HepG2 (cell line): Measurements from ENCODE around the gene WDR41. TPM values are rescaled to one million over a fixed set of nuclear protein-coding genes. Genes with fewer than 3 reads are reported as not detected.

Experiments
- ATAC-seq: fragments of 200-7000 bp; cut with Tn5 transposase; 3 replicates; pipeline ENCODE4 v1.9.1; 2020; ENCODE audit warnings: mild to moderate bottlenecking, moderate library complexity
- BruUV-seq: library from RNA; stranded (reverse); fragments of 400-500 nt; replicated peaks from 2 replicates; lab custom pipeline; 2021; lab: Mats Ljungman, UMichigan
- CTCF ChIA-PET: fragments of 300-600 bp; formaldehyde crosslinking; extraction: SDS; loops from one replicate; lab custom pipeline; 2021; ENCODE audit warnings: low total read pairs, inconsistent platforms, low intra/inter-chr PET ratio; lab: Yijun Ruan, JAX
- POLR2A ChIA-PET: fragments of 350-600 bp; sonication (Branson Sonifier 250); formaldehyde crosslinking; loops from one replicate; lab custom pipeline; 2020; ENCODE audit warnings: antibody characterized with exemption, inconsistent platforms; lab: Yijun Ruan, JAX
- DNase-seq: peaks from one replicate; pipeline ENCODE4 v3.0.0-alpha.2; 2015; ENCODE audit warnings: low spot score
- FAIRE-seq: peaks from 3 replicates; lab custom pipeline; 2011; peaks lifted over from hg19 to GRCh38; lab: Jason Lieb, UNC
- H2AFZ ChIP-seq: one replicate; pipeline ENCODE4 v1.6.1; 2011; ENCODE audit warnings: low read length, inconsistent platforms
- H3K27ac ChIP-seq: fragments of 300-600 bp; 3 replicates; pipeline ENCODE4 v1.8.0; 2011; ENCODE audit warnings: mixed run types, mild to moderate bottlenecking, mixed read lengths, low read length, inconsistent platforms; ENCODE audit not compliant: insufficient read depth; ENCODE audit errors: extremely low read length
- H3K27me3 ChIP-seq, 2 experiments: fragments of 200-600 bp in 1 of 2; 2 replicates in 1 of 2; 3 replicates in 1 of 2; pipeline versions ENCODE4 v1.6.0 to v1.8.0; 2011; ENCODE audit warnings: low read length in 2 of 2, mild to moderate bottlenecking in 2 of 2, moderate library complexity in 2 of 2, inconsistent platforms in 1 of 2; ENCODE audit not compliant: insufficient read depth in 2 of 2, control insufficient read depth in 1 of 2
- H3K36me3 ChIP-seq, 2 experiments: fragments of 200-600 bp in 1 of 2; replicated peaks in 1 of 2; 2 replicates in 1 of 2; 3 replicates in 1 of 2; pipeline versions ENCODE4 v1.5.1 to v1.8.0; 2011; ENCODE audit warnings: low read length in 2 of 2, inconsistent platforms in 1 of 2; ENCODE audit not compliant: insufficient read depth in 2 of 2, control insufficient read depth in 1 of 2
- H3K4me1 ChIP-seq: 2 replicates; pipeline ENCODE4 v1.5.1; 2012; ENCODE audit warnings: low read length, inconsistent platforms; ENCODE audit not compliant: insufficient read depth
- H3K4me2 ChIP-seq: 2 replicates; pipeline ENCODE4 v1.6.0; 2011; ENCODE audit warnings: low read depth, low read length, inconsistent platforms
- H3K4me3 ChIP-seq, 3 experiments: fragments of 200-600 bp in 1 of 3; sonication (generic), shearing (Covaris generic) in 1 of 3; replicated peaks in 1 of 3; 2 replicates each; pipeline ENCODE4 v1.5.1; 2011 to 2016; ENCODE audit warnings: low read length in 3 of 3, inconsistent platforms in 2 of 3, low read depth in 2 of 3, mild to moderate bottlenecking in 2 of 3, control low read depth in 1 of 3, mixed read lengths in 1 of 3; ENCODE audit not compliant: insufficient read depth in 1 of 3
- H3K79me2 ChIP-seq: one replicate; pipeline ENCODE4 v1.6.1; 2011; ENCODE audit warnings: low read length, inconsistent platforms; ENCODE audit not compliant: insufficient read depth
- H3K9ac ChIP-seq: 2 replicates; pipeline ENCODE4 v1.6.0; 2011; ENCODE audit warnings: mild to moderate bottlenecking, low read depth, low read length, inconsistent platforms; ENCODE audit not compliant: insufficient read depth
- H3K9me3 ChIP-seq: 2 replicates; pipeline ENCODE4 v1.5.1; 2012; ENCODE audit warnings: mild to moderate bottlenecking, low read length
- H4K20me1 ChIP-seq: 2 replicates; pipeline ENCODE4 v1.6.0; 2011; ENCODE audit warnings: inconsistent platforms, mild to moderate bottlenecking, low read length, moderate library complexity; ENCODE audit not compliant: insufficient read depth
- AGO2 ChIP-seq: fragments of 200-400 bp; formaldehyde crosslinking; optimal IDR thresholded peaks from 2 replicates; pipeline ENCODE3; 2017; ENCODE audit warnings: mild to moderate bottlenecking, low read depth, low read length, moderate library complexity
- CBX1 ChIP-seq: IDR thresholded peaks from one replicate; pipeline ENCODE4 v1.6.1; 2016; ENCODE audit warnings: antibody characterized with exemption, low read depth
- KDM1A ChIP-seq: IDR thresholded peaks from 2 replicates; pipeline ENCODE4 v1.6.1; 2016; ENCODE audit warnings: missing compliant biosample characterization
- KDM5B ChIP-seq: sonication (generic); formaldehyde crosslinking; IDR thresholded peaks from 2 replicates; pipeline ENCODE4 v1.4.0; 2020; ENCODE audit warnings: missing genetic modification reagents, mild to moderate bottlenecking, borderline replicate concordance
- MIER3 ChIP-seq: IDR thresholded peaks from 2 replicates; pipeline ENCODE4 v1.6.1; 2016; ENCODE audit warnings: missing compliant biosample characterization, borderline replicate concordance
- TBX2 ChIP-seq: sonication (generic); formaldehyde crosslinking; IDR thresholded peaks from 2 replicates; pipeline ENCODE4 v1.5.0; 2020; ENCODE audit warnings: missing genetic modification reagents, mild to moderate bottlenecking, borderline replicate concordance
- ZFY ChIP-seq: sonication (generic); formaldehyde crosslinking; IDR thresholded peaks from 2 replicates; pipeline ENCODE4 v1.4.0; 2020; ENCODE audit warnings: missing genetic modification reagents
- ZIK1 ChIP-seq: sonication (generic); formaldehyde crosslinking; IDR thresholded peaks from 2 replicates; pipeline ENCODE4 v1.5.0; 2020; ENCODE audit warnings: mild to moderate bottlenecking, low read depth, missing genetic modification reagents, borderline replicate concordance
- ZNF274 ChIP-seq: sonication (generic); formaldehyde crosslinking; IDR thresholded peaks from 2 replicates; pipeline ENCODE4 v1.5.1; 2020; ENCODE audit warnings: mild to moderate bottlenecking, missing genetic modification reagents
- ZNF30 ChIP-seq: sonication (generic); formaldehyde crosslinking; IDR thresholded peaks from 2 replicates; pipeline ENCODE4 v1.5.0; 2020; ENCODE audit warnings: mild to moderate bottlenecking, missing genetic modification reagents
- ZNF343 ChIP-seq: sonication (generic); formaldehyde crosslinking; IDR thresholded peaks from 2 replicates; pipeline ENCODE4 v1.4.0; 2020; ENCODE audit warnings: mild to moderate bottlenecking, missing genetic modification reagents
- ZNF746 ChIP-seq: sonication (generic); formaldehyde crosslinking; IDR thresholded peaks from 2 replicates; pipeline ENCODE4 v1.8.0; 2022; ENCODE audit warnings: mild to moderate bottlenecking, missing genetic modification reagents
- ZNF780A ChIP-seq: sonication (generic); formaldehyde crosslinking; IDR thresholded peaks from 2 replicates; pipeline ENCODE4 v1.8.0; 2022; ENCODE audit warnings: mild to moderate bottlenecking, missing genetic modification reagents, moderate library complexity
- WGBS: methylation state at CpG from one replicate; pipeline ENCODE4 v1.1.6; 2017; ENCODE audit warnings: low lambda C conversion rate; 5-methylcytosine and 5-hydroxymethylcytosine counted together
- in situ Hi-C: cut with HindIII; loops from 2 replicates; pipeline ENCODE4 v1.10.0; 2017; ENCODE audit warnings: low pct_unique_long_range_greater_than_20kb; ENCODE audit not compliant: extremely low pct_ligation_motif_present
- intact Hi-C: fragments of 100-400 bp; cut with micrococcal nuclease; formaldehyde crosslinking; loops from one replicate; pipeline ENCODE4 v1.10.0; 2022; ENCODE audit not compliant: unreplicated experiment
- polyA plus RNA-seq, 8 experiments: library from polyadenylated mRNA; depleted of rRNA in 3 of 8; stranded (reverse) in 7 of 8; unstranded in 1 of 8; fragments of >200 nt; fragmentation: Illumina TruSeq in 4 of 8; extraction: Trizol in 4 of 8; gene quantifications; 2 replicates each; pipeline versions ENCODE4 v1.2.1 to v1.2.3, GENCODE V29; 2011 to 2016; ENCODE audit warnings: low read depth in 4 of 8, missing spikeins in 1 of 8, mixed read lengths in 1 of 8; ENCODE audit not compliant: insufficient read depth in 1 of 8
- total RNA-seq, 5 experiments: library from RNA; depleted of rRNA; stranded (reverse); fragments of >200 nt; fragmentation: Illumina TruSeq; extraction: Trizol; gene quantifications; 2 replicates each; pipeline ENCODE4 v1.2.3, GENCODE V29; 2016; ENCODE audit warnings: low read depth in 1 of 5
- TF ChIP-seq, protein P1 (sequence below): sonication (generic); formaldehyde crosslinking; IDR thresholded peaks from 2 replicates; pipeline ENCODE4 v1.4.0; 2020; ENCODE audit warnings: missing genetic modification reagents
- TF ChIP-seq, protein P2 (sequence below): sonication (generic); formaldehyde crosslinking; IDR thresholded peaks from 2 replicates; pipeline ENCODE4 v1.4.0; 2020; ENCODE audit warnings: mild to moderate bottlenecking, low read depth, missing genetic modification reagents
- TF ChIP-seq, protein P3 (sequence below): sonication (generic); formaldehyde crosslinking; IDR thresholded peaks from 2 replicates; pipeline ENCODE4 v1.5.0; 2020; ENCODE audit warnings: missing genetic modification reagents
- TF ChIP-seq, protein P4 (sequence below): IDR thresholded peaks from 2 replicates; pipeline ENCODE4 v1.6.1; 2016; ENCODE audit warnings: missing biosample characterization, missing genetic modification reagents, low read depth

The WDR41 gene
- total and polyA plus RNA-seq, 2 of the 13 experiments (the other 11 are each of a cell fraction or from before 2014, with no cell fraction given), result 18.9 to 39.3 TPM

DNA sequence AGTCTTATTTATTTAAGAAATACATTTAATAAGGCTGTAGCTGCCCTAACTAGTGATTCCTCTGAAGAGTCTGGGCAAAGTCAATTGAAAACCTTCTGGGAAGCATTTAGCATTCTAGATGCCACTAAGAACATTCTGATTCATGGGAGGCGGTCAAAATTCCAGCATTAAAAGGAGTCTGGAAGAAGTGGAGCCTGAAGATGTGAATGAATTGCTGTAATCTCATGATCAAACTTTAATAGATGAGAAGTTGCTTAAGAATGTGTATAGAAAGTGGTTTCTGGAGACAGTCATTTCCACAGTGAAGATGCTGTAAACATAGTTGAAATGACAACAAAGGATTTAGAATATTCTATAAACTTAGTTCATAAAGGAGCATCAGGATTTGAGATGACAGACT lies 61.4 kb downstream of the WDR41 start:
- no TSS peak for BruUV-seq
- FAIRE-seq (no peak), DNase-seq (no peak), ATAC-seq (no peak)
- no peaks in the 10 kb centered on the region for H4K20me1 ChIP-seq
- no peak overlapping the region for H3K4me3 ChIP-seq
- WGBS, result 97% methylated on average over 1 of the region's 1 CpG
- in situ Hi-C loops (no loop called here), intact Hi-C loops (no loop called here)
- peaks cover 0 to 2% of the 10 kb centered on the region in 2 experiments; a peak in 2 of 5 replicates for H3K36me3 ChIP-seq
- no peak overlapping the region for H2AFZ ChIP-seq
- H3K9ac ChIP-seq, result no peak overlapping the region
- no peaks in the 10 kb centered on the region for H3K79me2 ChIP-seq
- no peaks in the 10 kb centered on the region for H3K9me3 ChIP-seq
- peaks cover 15% of the 10 kb centered on the region for H3K4me1 ChIP-seq
- H3K27ac ChIP-seq, result no peak overlapping the region
- H3K27me3 ChIP-seq, result no peaks in the 10 kb centered on the region
- CTCF ChIA-PET, result no interaction called here
- H3K4me2 ChIP-seq, result no peak overlapping the region
- POLR2A ChIA-PET, result no interaction called here
- TF ChIP-seq TBX2 (CRISPR knock-in tag) (no peak), KDM5B (CRISPR knock-in tag) (no peak), KDM1A (CRISPR knock-in tag) (no peak), ZIK1 (no peak), ZNF274 (CRISPR knock-in tag) (no peak), ZNF746 (CRISPR knock-in tag) (no peak), ZNF30 (CRISPR knock-in tag) (no peak), ZNF343 (CRISPR knock-in tag) (no peak), CBX1 (no peak), ZNF780A (CRISPR knock-in tag) (no peak), MIER3 (CRISPR knock-in tag) (no peak), ZFY (CRISPR knock-in tag) (no peak), AGO2 (no peak)
- TF ChIP-seq, protein P1, sequence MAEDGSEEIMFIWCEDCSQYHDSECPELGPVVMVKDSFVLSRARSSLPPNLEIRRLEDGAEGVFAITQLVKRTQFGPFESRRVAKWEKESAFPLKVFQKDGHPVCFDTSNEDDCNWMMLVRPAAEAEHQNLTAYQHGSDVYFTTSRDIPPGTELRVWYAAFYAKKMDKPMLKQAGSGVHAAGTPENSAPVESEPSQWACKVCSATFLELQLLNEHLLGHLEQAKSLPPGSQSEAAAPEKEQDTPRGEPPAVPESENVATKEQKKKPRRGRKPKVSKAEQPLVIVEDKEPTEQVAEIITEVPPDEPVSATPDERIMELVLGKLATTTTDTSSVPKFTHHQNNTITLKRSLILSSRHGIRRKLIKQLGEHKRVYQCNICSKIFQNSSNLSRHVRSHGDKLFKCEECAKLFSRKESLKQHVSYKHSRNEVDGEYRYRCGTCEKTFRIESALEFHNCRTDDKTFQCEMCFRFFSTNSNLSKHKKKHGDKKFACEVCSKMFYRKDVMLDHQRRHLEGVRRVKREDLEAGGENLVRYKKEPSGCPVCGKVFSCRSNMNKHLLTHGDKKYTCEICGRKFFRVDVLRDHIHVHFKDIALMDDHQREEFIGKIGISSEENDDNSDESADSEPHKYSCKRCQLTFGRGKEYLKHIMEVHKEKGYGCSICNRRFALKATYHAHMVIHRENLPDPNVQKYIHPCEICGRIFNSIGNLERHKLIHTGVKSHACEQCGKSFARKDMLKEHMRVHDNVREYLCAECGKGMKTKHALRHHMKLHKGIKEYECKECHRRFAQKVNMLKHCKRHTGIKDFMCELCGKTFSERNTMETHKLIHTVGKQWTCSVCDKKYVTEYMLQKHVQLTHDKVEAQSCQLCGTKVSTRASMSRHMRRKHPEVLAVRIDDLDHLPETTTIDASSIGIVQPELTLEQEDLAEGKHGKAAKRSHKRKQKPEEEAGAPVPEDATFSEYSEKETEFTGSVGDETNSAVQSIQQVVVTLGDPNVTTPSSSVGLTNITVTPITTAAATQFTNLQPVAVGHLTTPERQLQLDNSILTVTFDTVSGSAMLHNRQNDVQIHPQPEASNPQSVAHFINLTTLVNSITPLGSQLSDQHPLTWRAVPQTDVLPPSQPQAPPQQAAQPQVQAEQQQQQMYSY (CRISPR knock-in tag), result no peak
- TF ChIP-seq, protein P2, sequence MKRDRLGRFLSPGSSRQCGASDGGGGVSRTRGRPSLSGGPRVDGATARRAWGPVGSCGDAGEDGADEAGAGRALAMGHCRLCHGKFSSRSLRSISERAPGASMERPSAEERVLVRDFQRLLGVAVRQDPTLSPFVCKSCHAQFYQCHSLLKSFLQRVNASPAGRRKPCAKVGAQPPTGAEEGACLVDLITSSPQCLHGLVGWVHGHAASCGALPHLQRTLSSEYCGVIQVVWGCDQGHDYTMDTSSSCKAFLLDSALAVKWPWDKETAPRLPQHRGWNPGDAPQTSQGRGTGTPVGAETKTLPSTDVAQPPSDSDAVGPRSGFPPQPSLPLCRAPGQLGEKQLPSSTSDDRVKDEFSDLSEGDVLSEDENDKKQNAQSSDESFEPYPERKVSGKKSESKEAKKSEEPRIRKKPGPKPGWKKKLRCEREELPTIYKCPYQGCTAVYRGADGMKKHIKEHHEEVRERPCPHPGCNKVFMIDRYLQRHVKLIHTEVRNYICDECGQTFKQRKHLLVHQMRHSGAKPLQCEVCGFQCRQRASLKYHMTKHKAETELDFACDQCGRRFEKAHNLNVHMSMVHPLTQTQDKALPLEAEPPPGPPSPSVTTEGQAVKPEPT (CRISPR knock-in tag), result no peak
- TF ChIP-seq, protein P3, sequence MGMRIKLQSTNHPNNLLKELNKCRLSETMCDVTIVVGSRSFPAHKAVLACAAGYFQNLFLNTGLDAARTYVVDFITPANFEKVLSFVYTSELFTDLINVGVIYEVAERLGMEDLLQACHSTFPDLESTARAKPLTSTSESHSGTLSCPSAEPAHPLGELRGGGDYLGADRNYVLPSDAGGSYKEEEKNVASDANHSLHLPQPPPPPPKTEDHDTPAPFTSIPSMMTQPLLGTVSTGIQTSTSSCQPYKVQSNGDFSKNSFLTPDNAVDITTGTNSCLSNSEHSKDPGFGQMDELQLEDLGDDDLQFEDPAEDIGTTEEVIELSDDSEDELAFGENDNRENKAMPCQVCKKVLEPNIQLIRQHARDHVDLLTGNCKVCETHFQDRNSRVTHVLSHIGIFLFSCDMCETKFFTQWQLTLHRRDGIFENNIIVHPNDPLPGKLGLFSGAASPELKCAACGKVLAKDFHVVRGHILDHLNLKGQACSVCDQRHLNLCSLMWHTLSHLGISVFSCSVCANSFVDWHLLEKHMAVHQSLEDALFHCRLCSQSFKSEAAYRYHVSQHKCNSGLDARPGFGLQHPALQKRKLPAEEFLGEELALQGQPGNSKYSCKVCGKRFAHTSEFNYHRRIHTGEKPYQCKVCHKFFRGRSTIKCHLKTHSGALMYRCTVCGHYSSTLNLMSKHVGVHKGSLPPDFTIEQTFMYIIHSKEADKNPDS (CRISPR knock-in tag), result no peak
- TF ChIP-seq, protein P4, sequence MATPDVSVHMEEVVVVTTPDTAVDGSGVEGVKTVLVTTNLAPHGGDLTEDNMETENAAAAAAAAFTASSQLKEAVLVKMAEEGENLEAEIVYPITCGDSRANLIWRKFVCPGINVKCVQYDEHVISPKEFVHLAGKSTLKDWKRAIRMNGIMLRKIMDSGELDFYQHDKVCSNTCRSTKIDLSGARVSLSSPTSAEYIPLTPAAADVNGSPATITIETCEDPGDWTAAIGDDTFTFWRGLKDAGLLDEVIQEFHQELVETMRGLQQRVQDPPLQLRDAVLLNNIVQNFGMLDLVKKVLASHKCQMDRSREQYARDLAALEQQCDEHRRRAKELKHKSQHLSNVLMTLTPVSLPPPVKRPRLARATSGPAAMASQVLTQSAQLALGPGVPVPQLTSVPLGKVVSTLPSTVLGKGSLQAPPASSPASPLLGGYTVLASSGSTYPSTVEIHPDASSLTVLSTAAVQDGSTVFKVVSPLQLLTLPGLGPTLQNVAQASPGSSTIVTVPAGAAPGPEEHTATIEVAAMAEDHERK (CRISPR knock-in tag), result no peak
